NOMO-1 treated with dmso at 0.1 percent for 144 hours (cell line): Measurements from ENCODE around the gene CDK14.

Source experiments
- DNase-seq: peaks from one replicate; lab custom pipeline; 2025; ENCODE audit not compliant: unreplicated experiment; lab: John Stamatoyannopoulos, UW

The CDK14 gene

GRCh38 chr7:90988516-90988915, 392.4 kb downstream of the CDK14 start:
- no peak for DNase-seq

GRCh38 chr7:90988996-90989765, 393.1 kb downstream of the CDK14 start:
- no peak for DNase-seq

- no peak for DNase-seq
Observed at GRCh38 chr7:90994121-90994520, 398.0 kb downstream of the CDK14 start.

- DNase-seq = no peak
Observed at GRCh38 chr7:90994601-90995000, 398.5 kb downstream of the CDK14 start.

GRCh38 chr7:90995996-90996395, 399.9 kb downstream of the CDK14 start:
- no peak for DNase-seq

GRCh38 chr7:90999989-91000979, 404.2 kb downstream of the CDK14 start:
- no peak for DNase-seq

GRCh38 chr7:91005024-91005423, 408.9 kb downstream of the CDK14 start:
- no peak for DNase-seq

- no peak for DNase-seq
Observed at GRCh38 chr7:91005841-91006240, 409.7 kb downstream of the CDK14 start.

GRCh38 chr7:91007371-91007770, 411.2 kb downstream of the CDK14 start:
- no peak for DNase-seq

- no peak for DNase-seq
Observed at GRCh38 chr7:91013078-91013477, 417.0 kb downstream of the CDK14 start.

GRCh38 chr7:91019686-91020385, 423.7 kb downstream of the CDK14 start:
- no peak for DNase-seq

- DNase-seq = no peak
Observed at GRCh38 chr7:91020636-91021385, 424.7 kb downstream of the CDK14 start.

GRCh38 chr7:91021956-91022355, 425.8 kb downstream of the CDK14 start:
- no peak for DNase-seq

- no peak for DNase-seq
Observed at GRCh38 chr7:91025906-91026390, 429.8 kb downstream of the CDK14 start.

GRCh38 chr7:91029688-91030087, 433.6 kb downstream of the CDK14 start:
- no peak for DNase-seq

- DNase-seq = no peak
Observed at GRCh38 chr7:91030680-91031380, 434.7 kb downstream of the CDK14 start.

GRCh38 chr7:91031757-91032156, 435.6 kb downstream of the CDK14 start:
- DNase-seq = no peak

- DNase-seq = no peak
Observed at GRCh38 chr7:91033574-91033973, 437.5 kb downstream of the CDK14 start.

- DNase-seq = peak; percentile 34
Observed at GRCh38 chr7:91034459-91035368, 438.6 kb downstream of the CDK14 start.
